Fibroblast of skin of right biceps (primary cell): ENCODE results near the gene EFCAB11.

Source experiments
- DNase-seq: peaks from one replicate; pipeline ENCODE4 v3.0.0-alpha.2; 2013

EFCAB11 gene, protein sequence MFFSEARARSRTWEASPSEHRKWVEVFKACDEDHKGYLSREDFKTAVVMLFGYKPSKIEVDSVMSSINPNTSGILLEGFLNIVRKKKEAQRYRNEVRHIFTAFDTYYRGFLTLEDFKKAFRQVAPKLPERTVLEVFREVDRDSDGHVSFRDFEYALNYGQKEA

DNA sequence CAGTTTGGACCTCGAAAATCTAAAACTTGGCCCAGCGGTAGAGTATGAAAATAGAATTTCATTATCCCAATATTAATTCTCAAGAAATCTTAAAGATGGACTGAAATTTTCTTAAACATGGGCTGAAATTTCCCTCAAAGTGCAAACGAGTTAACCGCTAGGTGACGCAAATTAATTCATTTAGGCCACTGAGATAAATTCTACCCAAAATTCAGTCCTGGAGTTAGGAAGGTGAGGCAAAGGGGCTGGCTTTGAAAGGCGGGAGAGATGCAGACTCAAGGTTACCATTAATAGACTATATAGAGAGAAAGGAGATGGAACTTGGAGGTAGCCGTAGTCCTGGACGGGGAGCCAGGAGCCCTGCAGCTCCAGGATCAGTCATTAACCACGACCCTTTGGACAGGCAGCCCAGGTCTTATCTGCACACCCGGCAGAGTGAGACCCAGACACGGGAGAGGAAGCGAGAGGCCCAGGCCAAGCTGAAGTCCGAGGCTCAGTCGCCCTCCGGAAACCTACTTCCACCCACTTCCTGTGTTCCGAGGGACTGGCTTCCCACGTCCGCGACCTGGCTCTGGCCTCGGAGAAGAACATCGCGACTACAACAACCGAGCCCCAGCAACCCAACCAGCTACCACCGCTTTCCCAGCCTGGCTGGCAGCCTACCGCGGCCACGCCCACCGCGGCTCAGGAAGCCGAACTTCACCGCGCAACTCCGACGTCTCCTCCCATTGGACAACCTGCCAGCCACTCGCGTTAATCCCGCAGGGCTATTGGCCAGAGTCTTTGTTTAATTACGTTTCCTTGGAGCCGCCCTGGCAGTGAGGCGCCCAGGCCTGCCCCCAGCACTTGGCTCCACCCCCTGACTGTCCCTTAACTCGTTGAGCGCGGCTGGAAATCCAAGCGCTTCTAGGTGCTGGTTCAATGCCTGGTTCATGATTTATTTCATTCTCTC is at the start of gene EFCAB11:
EFCAB11 (minus strand) TSS at position 661 of the 952 bp plus-strand sequence; CDS start at position 591, 70 bp downstream.
- DNase-seq, result peak; percentile 99

DNA sequence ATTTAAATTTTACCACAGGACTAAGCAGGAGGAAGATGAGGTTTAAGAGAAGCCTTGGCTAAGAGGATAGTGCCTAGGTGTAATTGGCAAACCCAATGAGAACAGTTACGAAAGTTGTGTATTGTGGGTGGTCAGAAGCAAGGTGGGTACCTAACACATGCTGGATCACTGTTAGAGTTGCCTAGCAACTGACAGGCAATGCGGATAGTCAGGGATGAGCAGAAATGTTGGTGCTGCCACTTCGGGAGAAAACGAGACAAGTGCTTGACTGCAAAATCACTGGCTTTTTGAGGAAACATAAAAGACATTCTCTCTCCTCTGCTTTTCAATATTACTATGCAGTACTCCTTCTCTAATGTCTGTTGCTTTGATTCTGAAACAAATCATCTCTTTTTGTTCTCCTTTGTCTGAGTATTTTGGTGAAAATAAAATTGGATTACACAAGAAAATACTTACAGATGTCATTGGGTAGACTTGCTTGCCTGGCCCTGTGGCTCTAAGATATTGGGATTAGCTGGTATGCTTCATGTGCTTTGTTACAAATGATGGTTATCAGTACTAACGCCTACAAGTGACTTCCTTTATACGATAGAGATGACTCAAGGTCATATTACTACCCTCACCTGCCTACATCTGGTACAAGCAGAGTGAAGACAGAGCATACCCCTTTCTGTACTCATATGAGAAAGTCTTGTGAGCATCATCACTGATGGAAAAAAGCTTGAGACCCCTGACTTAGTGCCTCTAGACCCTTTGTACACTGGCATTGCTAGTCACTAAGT is 49.2 kb upstream of the EFCAB11 start:
- DNase-seq, result no peak

GRCh38 chr14:90000935-90001334 is 46.4 kb upstream of the EFCAB11 start:
- no peak for DNase-seq

- no peak for DNase-seq
Observed at GRCh38 chr14:89996963-89997362, 42.4 kb upstream of the EFCAB11 start.

GRCh38 chr14:89992273-89992672 is 37.7 kb upstream of the EFCAB11 start:
- DNase-seq, result no peak

GRCh38 chr14:89990623-89991275 is 36.2 kb upstream of the EFCAB11 start:
- DNase-seq, result no peak

DNA sequence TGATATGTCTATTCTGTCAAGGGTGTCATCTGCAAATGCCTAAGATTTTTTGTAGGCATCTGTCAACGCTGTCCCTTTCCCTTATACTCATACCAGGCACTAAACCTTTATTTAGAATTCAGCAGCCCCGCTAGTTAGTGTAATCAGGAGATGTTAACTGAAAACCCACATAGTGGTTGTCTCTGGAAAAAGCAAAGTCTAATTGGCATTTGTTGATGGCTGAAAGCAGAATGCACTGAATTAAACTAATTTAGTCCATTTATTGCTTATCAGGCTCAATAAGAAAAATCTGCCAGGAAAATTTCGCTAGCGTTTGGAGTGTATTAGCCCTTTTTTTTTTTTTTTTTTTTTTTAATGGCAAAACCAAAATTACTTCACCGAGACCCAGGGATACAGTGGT is 35.7 kb upstream of the EFCAB11 start:
- no peak for DNase-seq

GRCh38 chr14:89988787-89989186 is 34.3 kb upstream of the EFCAB11 start:
- no peak for DNase-seq

- DNase-seq, result no peak
Observed at GRCh38 chr14:89987161-89987475, 32.6 kb upstream of the EFCAB11 start.

GRCh38 chr14:89986462-89987160 is 32.1 kb upstream of the EFCAB11 start:
- no peak for DNase-seq

DNA sequence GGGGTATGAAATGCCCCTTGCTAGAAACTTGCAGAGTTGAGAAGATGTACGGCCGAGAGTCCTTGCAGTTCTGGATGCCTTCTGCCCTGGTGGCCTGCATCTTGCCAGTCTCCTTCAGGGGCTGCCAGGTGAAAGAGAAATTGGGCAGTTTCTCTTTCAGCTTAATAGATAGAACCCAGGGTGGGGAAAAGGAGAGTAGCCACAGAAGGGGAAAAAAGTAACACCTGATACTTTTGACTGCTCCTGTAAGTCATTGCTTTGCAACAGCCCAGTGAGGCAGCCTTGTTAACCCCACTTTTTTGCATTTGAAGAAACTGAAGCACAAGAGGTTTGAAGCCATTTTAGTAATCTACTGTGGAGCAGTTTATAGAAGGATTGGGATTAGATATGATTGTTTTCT is 28.8 kb upstream of the EFCAB11 start:
- no peak for DNase-seq

- no peak for DNase-seq
Observed at GRCh38 chr14:89978656-89979055, 24.1 kb upstream of the EFCAB11 start.

DNA sequence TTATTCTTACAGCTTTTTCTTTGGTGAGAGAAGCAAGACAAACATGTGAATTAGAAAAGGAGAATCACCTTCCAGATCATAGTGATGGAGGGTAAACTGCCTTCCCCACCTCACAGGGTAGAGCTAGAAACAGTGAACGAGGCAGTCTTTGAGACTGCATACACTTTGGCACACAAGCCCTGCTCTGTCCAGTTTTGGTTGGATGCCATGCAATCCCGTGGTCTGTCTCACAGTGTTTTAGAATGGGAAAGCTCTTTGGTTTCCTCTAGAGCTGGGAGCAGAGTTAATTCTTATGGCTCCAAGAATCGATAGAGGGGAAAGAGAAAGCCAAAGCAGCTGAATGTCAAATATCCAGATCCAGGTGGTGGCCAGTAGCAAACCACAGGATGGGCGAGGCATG is 23.1 kb upstream of the EFCAB11 start:
- no peak for DNase-seq

- DNase-seq, result peak; percentile 54
Observed at GRCh38 chr14:89973234-89973823, 18.8 kb upstream of the EFCAB11 start.

DNA sequence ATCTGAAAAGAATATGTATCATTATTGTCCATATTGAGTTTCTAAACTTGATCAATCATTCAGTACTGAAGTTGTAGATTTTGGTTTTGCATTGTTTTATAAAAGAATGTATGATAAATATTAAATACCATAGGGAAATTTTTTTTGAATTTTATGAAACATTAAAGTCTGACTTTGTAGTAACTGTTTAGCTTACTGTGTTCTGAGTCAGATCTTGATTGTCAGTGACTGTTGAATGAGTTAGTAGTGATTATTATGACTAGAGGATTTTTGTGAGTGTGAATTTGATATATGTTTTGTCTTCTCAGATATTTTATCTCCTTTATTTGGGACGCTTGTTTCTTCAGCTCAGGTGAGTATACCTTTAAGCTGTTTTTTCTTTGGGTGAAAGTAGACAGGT is 11.3 kb upstream of the EFCAB11 start:
- no peak for DNase-seq

DNA sequence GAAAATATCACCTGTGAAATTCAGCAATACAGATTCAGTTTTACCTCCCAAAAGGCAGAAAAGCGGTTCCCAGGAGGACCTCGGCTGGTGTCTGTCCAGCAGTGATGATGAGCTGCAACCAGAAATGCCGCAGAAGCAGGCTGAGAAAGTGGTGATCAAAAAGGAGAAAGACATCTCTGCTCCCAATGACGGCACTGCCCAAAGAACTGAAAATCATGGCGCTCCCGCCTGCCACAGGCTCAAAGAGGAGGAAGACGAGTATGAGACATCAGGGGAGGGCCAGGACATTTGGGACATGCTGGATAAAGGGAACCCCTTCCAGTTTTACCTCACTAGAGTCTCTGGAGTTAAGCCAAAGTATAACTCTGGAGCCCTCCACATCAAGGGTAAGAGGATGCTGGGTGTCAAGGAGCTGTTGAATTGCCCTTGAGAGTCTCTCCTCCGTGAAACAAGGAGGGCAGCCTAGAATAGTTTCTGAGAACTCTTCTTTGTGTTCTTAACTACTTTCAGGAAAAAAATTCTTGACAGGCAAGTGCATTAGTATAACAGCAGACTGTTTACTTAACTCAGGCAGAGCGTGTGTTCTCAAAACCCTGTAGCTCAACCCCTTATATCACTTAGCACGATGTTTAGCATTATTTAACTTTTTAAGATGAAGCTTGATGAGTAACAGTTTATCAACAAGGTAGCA is 8.9 kb upstream of the EFCAB11 start:
- DNase-seq, result no peak

GRCh38 chr14:89960914-89961313 is 6.4 kb upstream of the EFCAB11 start:
- DNase-seq, result no peak

GRCh38 chr14:89959853-89960445 is 5.4 kb upstream of the EFCAB11 start:
- no peak for DNase-seq

DNA sequence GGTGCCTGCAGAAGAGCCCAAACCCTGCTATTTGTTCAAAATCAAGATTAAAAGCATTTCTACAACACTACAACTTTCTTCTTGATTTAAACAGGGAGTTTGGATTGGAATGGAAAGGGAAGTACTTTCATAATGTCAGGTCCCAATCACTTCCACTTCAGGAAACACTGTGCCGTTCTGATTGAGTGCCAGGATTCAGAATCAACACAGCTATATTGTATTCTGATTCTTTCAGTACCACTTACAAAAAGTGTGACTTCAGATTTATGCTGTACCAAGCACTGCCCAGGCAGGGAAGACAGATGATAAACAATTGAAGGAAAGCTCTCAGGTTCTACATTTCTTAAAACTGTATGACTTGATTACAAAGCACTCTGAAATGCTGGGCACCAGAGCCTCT is 4.4 kb upstream of the EFCAB11 start:
- DNase-seq, result no peak

DNA sequence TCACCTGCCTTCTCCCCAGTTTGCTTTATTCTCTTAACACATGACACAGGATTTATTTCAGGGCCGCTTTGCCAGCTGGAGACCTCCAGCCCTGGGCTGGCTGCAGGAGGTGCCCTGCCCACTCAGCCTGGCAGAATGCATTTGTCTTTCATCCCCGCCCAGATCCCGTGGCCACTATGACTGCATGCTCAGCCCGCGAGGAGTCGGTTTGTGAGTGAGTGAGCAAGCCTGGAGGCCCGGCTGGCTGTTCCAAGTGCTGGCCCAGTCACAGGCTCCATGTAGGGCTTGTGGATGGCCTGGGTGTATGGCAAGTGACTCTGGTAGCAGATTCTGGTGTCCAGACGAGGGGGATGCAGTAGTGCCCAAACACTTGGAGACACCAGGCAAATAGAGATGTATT is 3.3 kb upstream of the EFCAB11 start:
- no peak for DNase-seq

DNA sequence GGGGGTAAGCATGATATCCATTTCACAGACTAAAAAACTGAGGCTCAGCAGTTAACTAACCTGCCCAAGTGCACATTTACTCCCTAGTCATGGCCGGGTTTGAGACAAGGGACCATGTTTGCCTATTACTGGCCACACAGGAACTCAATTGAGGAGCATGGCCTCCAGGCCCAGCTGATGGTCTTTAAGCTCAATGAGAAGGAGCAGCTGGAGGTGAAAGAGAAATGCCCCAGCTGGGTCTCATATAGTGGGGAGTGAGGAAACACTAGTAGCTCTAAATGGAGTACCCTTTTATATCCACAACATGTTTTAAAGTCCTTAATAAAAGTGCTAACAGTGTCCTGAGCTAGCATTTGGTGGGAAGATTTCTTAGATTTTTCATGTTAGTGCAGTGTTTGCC is 2.8 kb upstream of the EFCAB11 start:
- no peak for DNase-seq
